Measurements from ENCODE around the gene BEND3. TPM values are rescaled to one million over a fixed set of nuclear protein-coding genes. Genes with fewer than 3 reads are reported as not detected.

The BEND3 gene
- total RNA-seq: 0.47 and 1.0 TPM in 2 replicates

GRCh38 chr6:107114926-107115694 lies at the start of gene BEND3:
Gene BEND3, minus strand, starts transcription at chr6:107115515. Its CDS starts 16,230 bp downstream, at chr6:107099285.

Other genes starting within 250 kb of the BEND3 start
- gene CD24, start 140.8 kb downstream of the BEND3 start, total RNA-seq: 1.1 and 4.9 TPM in 2 replicates
- 10.7 and 13.7 TPM in 2 replicates for gene MTRES1, start 87.3 kb downstream of the BEND3 start, total RNA-seq